H9 (cell line): ENCODE results near the gene SLC7A1. TPM values are rescaled to one million over a fixed set of nuclear protein-coding genes. Genes with fewer than 3 reads are reported as not detected.

Experiments used
- DNase-seq: peaks from one replicate; pipeline ENCODE4 v3.0.0-alpha.2; 2017
- H2AFZ ChIP-seq: one replicate; pipeline ENCODE4 v1.6.1; 2013; ENCODE audit warnings: mild to moderate bottlenecking, low read length, control low read depth, moderate library complexity
- H2AK5ac ChIP-seq: 2 replicates; pipeline ENCODE4 v1.6.1; 2013; ENCODE audit warnings: low read length, control low read depth, mixed read lengths; ENCODE audit not compliant: insufficient read length
- H2BK120ac ChIP-seq: one replicate; pipeline ENCODE4 v1.6.1; 2013; ENCODE audit warnings: low read depth, mild to moderate bottlenecking, low read length, control low read depth, inconsistent platforms; ENCODE audit not compliant: poor library complexity, severe bottlenecking
- H2BK12ac ChIP-seq: 2 replicates; pipeline ENCODE4 v1.6.1; 2013; ENCODE audit warnings: low read length, control low read depth, mixed read lengths, low read depth; ENCODE audit not compliant: insufficient read length
- H2BK15ac ChIP-seq: 2 replicates; pipeline ENCODE4 v1.6.1; 2013; ENCODE audit warnings: low read depth, low read length, control low read depth
- H2BK20ac ChIP-seq: one replicate; pipeline ENCODE4 v1.6.1; 2013; ENCODE audit warnings: low read depth, mild to moderate bottlenecking, low read length, control low read depth, inconsistent platforms; ENCODE audit not compliant: poor library complexity, severe bottlenecking
- H2BK5ac ChIP-seq: 2 replicates; pipeline ENCODE4 v1.6.1; 2013; ENCODE audit warnings: low read length, control low read depth, mixed read lengths; ENCODE audit not compliant: insufficient read length
- H3K14ac ChIP-seq: 2 replicates; pipeline ENCODE4 v1.6.1; 2013; ENCODE audit warnings: low read length, control low read depth; ENCODE audit not compliant: insufficient read depth
- H3K18ac ChIP-seq: 2 replicates; pipeline ENCODE4 v1.6.1; 2013; ENCODE audit warnings: low read depth, mild to moderate bottlenecking, mixed read lengths, low read length, control low read depth; ENCODE audit not compliant: insufficient read length
- H3K23ac ChIP-seq: 2 replicates; pipeline ENCODE4 v1.6.1; 2013; ENCODE audit warnings: low read length, control low read depth, mixed read lengths, low read depth; ENCODE audit not compliant: insufficient read length
- H3K23me2 ChIP-seq: 2 replicates; pipeline ENCODE4 v1.6.1; 2013; ENCODE audit warnings: low read depth, mild to moderate bottlenecking, mixed read lengths, low read length, control low read depth; ENCODE audit not compliant: insufficient read length, poor library complexity, severe bottlenecking
- H3K27ac ChIP-seq: 2 replicates; pipeline ENCODE4 v1.5.1; 2013; ENCODE audit warnings: low read length, control low read depth, mixed read lengths, low read depth; ENCODE audit not compliant: insufficient read length
- H3K27me3 ChIP-seq: 2 replicates; pipeline ENCODE4 v1.6.1; 2013; ENCODE audit warnings: low read length, control low read depth, inconsistent platforms; ENCODE audit not compliant: insufficient read depth
- H3K4ac ChIP-seq: 2 replicates; pipeline ENCODE4 v1.6.1; 2013; ENCODE audit warnings: low read depth, mild to moderate bottlenecking, control low read depth, inconsistent platforms, low read length, moderate library complexity
- H3K4me1 ChIP-seq: 2 replicates; pipeline ENCODE4 v1.6.1; 2013; ENCODE audit warnings: low read length, control low read depth, inconsistent platforms; ENCODE audit not compliant: insufficient read depth
- H3K4me2 ChIP-seq: 2 replicates; pipeline ENCODE4 v1.6.1; 2013; ENCODE audit warnings: low read length, control low read depth, mixed read lengths; ENCODE audit not compliant: insufficient read length, insufficient read depth
- H3K56ac ChIP-seq: 2 replicates; pipeline ENCODE4 v1.6.1; 2013; ENCODE audit warnings: low read depth, mild to moderate bottlenecking, mixed read lengths, low read length, control low read depth; ENCODE audit not compliant: insufficient read length
- H3K79me1 ChIP-seq: 2 replicates; pipeline ENCODE4 v1.6.1; 2013; ENCODE audit warnings: low read depth, mild to moderate bottlenecking, moderate library complexity, low read length, control low read depth, inconsistent platforms; ENCODE audit not compliant: insufficient read depth, poor library complexity, severe bottlenecking
- H3K79me2 ChIP-seq: 2 replicates; pipeline ENCODE4 v1.6.1; 2013; ENCODE audit warnings: low read length, control low read depth, inconsistent platforms; ENCODE audit not compliant: insufficient read depth
- H3K9ac ChIP-seq: 2 replicates; pipeline ENCODE4 v1.6.1; 2013; ENCODE audit warnings: low read length, control low read depth, mixed read lengths; ENCODE audit not compliant: insufficient read length; ENCODE audit errors: extremely low read depth
- H3K9me3 ChIP-seq: one replicate; pipeline ENCODE4 v1.6.1; 2013; ENCODE audit warnings: low read depth, low read length, inconsistent platforms; ENCODE audit not compliant: control insufficient read depth
- H3T11ph ChIP-seq: one replicate; pipeline ENCODE4 v1.6.1; 2013; ENCODE audit warnings: mild to moderate bottlenecking, low read length, control low read depth, inconsistent platforms
- H4K20me1 ChIP-seq: one replicate; pipeline ENCODE4 v1.6.1; 2013; ENCODE audit not compliant: control insufficient read depth, insufficient read length, insufficient read depth
- H4K5ac ChIP-seq: 2 replicates; pipeline ENCODE4 v1.6.1; 2013; ENCODE audit warnings: low read depth, mild to moderate bottlenecking, mixed read lengths, low read length, control low read depth; ENCODE audit not compliant: insufficient read length
- H4K8ac ChIP-seq: replicated peaks from 2 replicates; pipeline ENCODE4 v1.6.1; 2013; ENCODE audit warnings: low read length, control low read depth, mixed read lengths, low read depth; ENCODE audit not compliant: insufficient read length
- H4K91ac ChIP-seq: 2 replicates; pipeline ENCODE4 v1.6.1; 2013; ENCODE audit warnings: low read depth, mild to moderate bottlenecking, moderate library complexity, mixed read lengths, low read length, control low read depth; ENCODE audit not compliant: insufficient read length
- H3K27ac Mint-ChIP-seq, 3 experiments: 2 replicates in 2 of 3; 3 replicates in 1 of 3; pipeline ENCODE4 v1.8.0; 2020 to 2021; ENCODE audit warnings: mixed read lengths in 3 of 3, mild to moderate bottlenecking in 1 of 3, moderate library complexity in 1 of 3
- H3K27me3 Mint-ChIP-seq: 2 replicates; pipeline ENCODE4 v1.8.0; 2021; ENCODE audit warnings: low read depth, mild to moderate bottlenecking, moderate library complexity, mixed read lengths
- H3K36me3 Mint-ChIP-seq, 3 experiments: 2 replicates in 2 of 3; 3 replicates in 1 of 3; pipeline ENCODE4 v1.8.0; 2020 to 2021; ENCODE audit warnings: low read depth in 3 of 3, mixed read lengths in 3 of 3; ENCODE audit not compliant: insufficient read depth in 1 of 3
- H3K4me1 Mint-ChIP-seq, 2 experiments: 2 replicates each; pipeline ENCODE4 v1.8.0; 2020; ENCODE audit warnings: mixed read lengths in 2 of 2
- H3K4me3 Mint-ChIP-seq, 2 experiments: 2 replicates in 1 of 2; 3 replicates in 1 of 2; pipeline ENCODE4 v1.8.0; 2020 to 2021; ENCODE audit warnings: mild to moderate bottlenecking in 2 of 2, mixed read lengths in 2 of 2, moderate library complexity in 1 of 2
- H3K9me3 Mint-ChIP-seq, 2 experiments: 2 replicates in 1 of 2; 3 replicates in 1 of 2; pipeline ENCODE4 v1.8.0; 2020; ENCODE audit warnings: mild to moderate bottlenecking in 2 of 2, mixed read lengths in 2 of 2, moderate library complexity in 1 of 2
- CTCF ChIP-seq: fragments of 200-600 bp; sonication (generic); conservative IDR thresholded peaks from 3 replicates; pipeline ENCODE4 v1.8.0; 2021; ENCODE audit warnings: antibody characterized with exemption, mild to moderate bottlenecking
- WGBS: extraction: QIAGEN DNeasy Blood & Tissue Kit; methylation state at CpG from one replicate; pipeline ENCODE4 v1.1.7; 2013; ENCODE audit warnings: missing lambda C conversion rate, low lambda C conversion rate, mixed read lengths; ENCODE audit not compliant: insufficient read length; ENCODE audit errors: extremely low coverage; 5-methylcytosine and 5-hydroxymethylcytosine counted together
- total RNA-seq: library from RNA; stranded (reverse); gene quantifications from 2 replicates; pipeline ENCODE4 v1.2.1, GENCODE V29; 2021

The SLC7A1 gene
- total RNA-seq, 1 experiment from 2014 or later: 109 TPM

DNA sequence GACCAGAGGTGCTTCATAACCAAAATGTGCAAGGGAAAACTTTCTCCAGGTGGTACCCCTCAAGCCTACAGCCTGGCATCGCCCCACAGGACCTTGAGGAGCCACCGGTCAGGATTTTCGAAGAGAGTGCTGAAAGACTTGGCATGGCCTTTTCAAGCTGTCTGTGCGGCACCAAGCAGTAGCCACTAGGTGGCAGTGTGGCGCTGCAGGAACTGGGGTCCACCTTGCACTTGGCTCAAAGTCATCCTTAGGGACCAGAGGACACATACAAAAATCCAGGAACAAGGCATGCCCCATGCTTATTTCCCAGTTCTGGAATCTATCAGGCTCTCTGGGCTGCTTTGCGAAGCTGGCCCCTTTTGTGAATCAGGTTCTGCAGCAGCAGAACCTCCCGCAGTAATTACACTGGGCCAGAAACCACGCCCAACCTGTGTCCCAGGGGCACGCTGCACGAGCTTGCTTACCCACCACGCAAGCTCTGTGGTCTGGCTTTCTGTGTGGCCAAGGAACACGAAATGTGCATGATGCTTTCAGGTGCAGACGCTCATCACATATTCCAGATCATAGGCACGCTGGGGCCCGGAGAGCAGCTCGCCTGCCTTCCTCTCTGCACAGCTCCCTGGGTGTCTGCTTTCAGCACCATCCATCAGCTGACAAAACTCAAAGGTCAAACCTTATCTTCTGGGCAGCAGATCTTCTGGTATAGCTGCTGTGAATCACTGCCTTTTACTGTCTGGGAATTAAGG, 87.2 kb downstream of the SLC7A1 start:
- no peak overlapping the region for H4K91ac ChIP-seq

More for the DNA sequence above, 87.2 kb downstream of the SLC7A1 start:
- H2BK5ac ChIP-seq: no peak overlapping the region
- no peak overlapping the region for H2BK12ac ChIP-seq
- H3K18ac ChIP-seq: no peak overlapping the region
- H3K4me2 ChIP-seq: no peak overlapping the region
- no peaks in the 10 kb centered on the region for H3K4me1 ChIP-seq
- no peaks in the 10 kb centered on the region for H3K79me1 ChIP-seq
- H3K4me1 Mint-ChIP-seq: peaks cover 5 to 8% of the 10 kb centered on the region in 2 experiments; a peak in 3 of 4 replicates
- H3K9me3 ChIP-seq: no peaks in the 10 kb centered on the region
- no peak overlapping the region for H3K9ac ChIP-seq
- H2BK120ac ChIP-seq: no peak overlapping the region
- peak; percentile 85 for DNase-seq
- H4K20me1 ChIP-seq: no peaks in the 10 kb centered on the region
- no peak overlapping the region for H3K4me3 Mint-ChIP-seq
- H3T11ph ChIP-seq: no peak overlapping the region
- H4K8ac ChIP-seq: no peak overlapping the region
- no peaks in the 10 kb centered on the region for H3K23me2 ChIP-seq
- H3K27me3 ChIP-seq: no peaks in the 10 kb centered on the region
- H2BK20ac ChIP-seq: no peak overlapping the region
- no peak overlapping the region for H2AFZ ChIP-seq
- no peak overlapping the region for H3K4ac ChIP-seq
- no peaks in the 10 kb centered on the region for H3K9me3 Mint-ChIP-seq
- H2AK5ac ChIP-seq: no peak overlapping the region
- H2BK15ac ChIP-seq: no peak overlapping the region
- H3K36me3 Mint-ChIP-seq: peaks cover 7 to 33% (median 21%) of the 10 kb centered on the region in 3 experiments; a peak in 6 of 7 replicates
- H3K27ac Mint-ChIP-seq: no peak overlapping the region
- peaks cover 10% of the 10 kb centered on the region for H3K27me3 Mint-ChIP-seq
- no peaks in the 10 kb centered on the region for H3K79me2 ChIP-seq
- H3K14ac ChIP-seq: no peak overlapping the region
- H3K23ac ChIP-seq: no peak overlapping the region
- no CpG with 5 or more reads among the region's 16 CpGs for WGBS
- no peak overlapping the region for H4K5ac ChIP-seq
- no peak overlapping the region for H3K56ac ChIP-seq
- no peak overlapping the region for H3K27ac ChIP-seq
- peak; percentile 97 for TF ChIP-seq CTCF
